ENCODE results near the gene CDH4.

The CDH4 gene

GRCh38 chr20:61643656-61644377 is 391.8 kb downstream of the CDH4 start:
- Histone ChIP-seq H2AK5ac (ENCODE audit: low read length) (no peak overlapping the region), H3K27ac (ENCODE audit: low read depth, low read length) (no peak overlapping the region), H2BK12ac (ENCODE audit: low read length) (no peak overlapping the region), H2BK120ac (ENCODE audit: insufficient read depth, low read length, poor library complexity) (no peak overlapping the region), H3K4me2 (ENCODE audit: low read length) (no peak overlapping the region), H3K79me2 (ENCODE audit: control insufficient read depth, insufficient read depth, low read length, poor library complexity) (no peaks in the 10 kb centered on the region), H2BK5ac (ENCODE audit: low read depth, low read length, poor library complexity) (no peak overlapping the region), H3K27me3 (ENCODE audit: insufficient read depth, low read length) (no peaks in the 10 kb centered on the region), H4K91ac (ENCODE audit: low read depth, low read length) (no peak overlapping the region), H3K36me3 (ENCODE audit: control insufficient read depth in 1 of 2, insufficient read depth in 2 of 2, low read length in 2 of 2) (no peaks in the 10 kb centered on the region), H3K9me3 (ENCODE audit: insufficient read depth, low read depth, low read length) (peaks cover 11% of the 10 kb centered on the region), H3K79me1 (ENCODE audit: low read length) (no peaks in the 10 kb centered on the region), H4K8ac (ENCODE audit: low read depth, low read length) (no peak overlapping the region), H3K4ac (ENCODE audit: low read depth, low read length) (no peak overlapping the region), H3K23ac (ENCODE audit: low read length) (no peak overlapping the region), H4K12ac (ENCODE audit: low read depth, low read length) (no peak overlapping the region), H3K4me1 (ENCODE audit: control insufficient read depth in 1 of 2, insufficient read depth in 2 of 2, low read length in 2 of 2) (no peaks in the 10 kb centered on the region), H3K14ac (ENCODE audit: low read length) (no peak overlapping the region), H3K9ac (ENCODE audit: low read length) (no peak overlapping the region), H2AFZ (ENCODE audit: insufficient read depth, low read length, poor library complexity) (no peak overlapping the region), H3K4me3 (ENCODE audit: low read depth, low read length) (no peak overlapping the region), H3K18ac (ENCODE audit: low read length) (no peak overlapping the region)
- no CpG with 5 or more reads among the region's 12 CpGs for WGBS (ENCODE audit: extremely low coverage, insufficient coverage, insufficient read length)
- DNase-seq, result no peak

- Histone ChIP-seq H3K27me3 (ENCODE audit: insufficient read depth, low read length) (no peaks in the 10 kb centered on the region), H3K27ac (ENCODE audit: low read depth, low read length) (no peak overlapping the region), H3K36me3 (ENCODE audit: control insufficient read depth in 1 of 2, insufficient read depth in 2 of 2, low read length in 2 of 2) (no peaks in the 10 kb centered on the region), H4K12ac (ENCODE audit: low read depth, low read length) (no peak overlapping the region), H3K4me3 (ENCODE audit: low read depth, low read length) (no peak overlapping the region), H3K4me1 (ENCODE audit: control insufficient read depth in 1 of 2, insufficient read depth in 2 of 2, low read length in 2 of 2) (no peaks in the 10 kb centered on the region), H3K18ac (ENCODE audit: low read length) (no peak overlapping the region), H3K23ac (ENCODE audit: low read length) (no peak overlapping the region), H3K79me1 (ENCODE audit: low read length) (no peaks in the 10 kb centered on the region), H3K9me3 (ENCODE audit: insufficient read depth, low read depth, low read length) (peaks cover 10% of the 10 kb centered on the region), H3K4ac (ENCODE audit: low read depth, low read length) (no peak overlapping the region), H4K91ac (ENCODE audit: low read depth, low read length) (no peak overlapping the region), H3K14ac (ENCODE audit: low read length) (no peak overlapping the region), H2BK120ac (ENCODE audit: insufficient read depth, low read length, poor library complexity) (no peak overlapping the region), H2AK5ac (ENCODE audit: low read length) (no peak overlapping the region), H4K8ac (ENCODE audit: low read depth, low read length) (no peak overlapping the region), H2AFZ (ENCODE audit: insufficient read depth, low read length, poor library complexity) (no peak overlapping the region), H3K79me2 (ENCODE audit: control insufficient read depth, insufficient read depth, low read length, poor library complexity) (no peaks in the 10 kb centered on the region), H2BK5ac (ENCODE audit: low read depth, low read length, poor library complexity) (no peak overlapping the region), H3K9ac (ENCODE audit: low read length) (no peak overlapping the region), H2BK12ac (ENCODE audit: low read length) (no peak overlapping the region), H3K4me2 (ENCODE audit: low read length) (no peak overlapping the region)
- DNase-seq, result no peak
- no CpG with 5 or more reads among the region's 25 CpGs for WGBS (ENCODE audit: extremely low coverage, insufficient coverage, insufficient read length)
Measured at GRCh38 chr20:61644378-61645076, 392.5 kb downstream of the CDH4 start.

- no peaks in the 10 kb centered on the region for H3K79me2 ChIP-seq (ENCODE audit: control insufficient read depth, insufficient read depth, low read length, poor library complexity)
- no peak overlapping the region for H2AFZ ChIP-seq (ENCODE audit: insufficient read depth, low read length, poor library complexity)
- H3K9ac ChIP-seq (ENCODE audit: low read length), result no peak overlapping the region
- no peak overlapping the region for H2BK12ac ChIP-seq (ENCODE audit: low read length)
- H3K9me3 ChIP-seq (ENCODE audit: insufficient read depth, low read depth, low read length), result peaks cover 8% of the 10 kb centered on the region
- H3K4me2 ChIP-seq (ENCODE audit: low read length), result no peak overlapping the region
- no peak overlapping the region for H2BK120ac ChIP-seq (ENCODE audit: insufficient read depth, low read length, poor library complexity)
- no peak overlapping the region for H4K8ac ChIP-seq (ENCODE audit: low read depth, low read length)
- H3K27ac ChIP-seq (ENCODE audit: low read depth, low read length), result no peak overlapping the region
- H2BK5ac ChIP-seq (ENCODE audit: low read depth, low read length, poor library complexity), result no peak overlapping the region
- H3K4me3 ChIP-seq (ENCODE audit: low read depth, low read length), result no peak overlapping the region
- H3K18ac ChIP-seq (ENCODE audit: low read length), result no peak overlapping the region
- no peaks in the 10 kb centered on the region for H3K79me1 ChIP-seq (ENCODE audit: low read length)
- no peak overlapping the region for H3K23ac ChIP-seq (ENCODE audit: low read length)
- no peaks in the 10 kb centered on the region for H3K4me1 ChIP-seq (ENCODE audit: control insufficient read depth in 1 of 2, insufficient read depth in 2 of 2, low read length in 2 of 2)
- DNase-seq, result no peak
- no peak overlapping the region for H4K91ac ChIP-seq (ENCODE audit: low read depth, low read length)
- WGBS (ENCODE audit: extremely low coverage, insufficient coverage, insufficient read length), result no CpG with 5 or more reads among the region's 1 CpG
- no peak overlapping the region for H4K12ac ChIP-seq (ENCODE audit: low read depth, low read length)
- H3K36me3 ChIP-seq (ENCODE audit: control insufficient read depth in 1 of 2, insufficient read depth in 2 of 2, low read length in 2 of 2), result no peaks in the 10 kb centered on the region
- H2AK5ac ChIP-seq (ENCODE audit: low read length), result no peak overlapping the region
- no peaks in the 10 kb centered on the region for H3K27me3 ChIP-seq (ENCODE audit: insufficient read depth, low read length)
- H3K4ac ChIP-seq (ENCODE audit: low read depth, low read length), result no peak overlapping the region
- H3K14ac ChIP-seq (ENCODE audit: low read length), result no peak overlapping the region
Measured at GRCh38 chr20:61645732-61646131, 393.7 kb downstream of the CDH4 start.

- Histone ChIP-seq H3K79me2 (ENCODE audit: control insufficient read depth, insufficient read depth, low read length, poor library complexity) (no peaks in the 10 kb centered on the region), H3K4me1 (ENCODE audit: control insufficient read depth in 1 of 2, insufficient read depth in 2 of 2, low read length in 2 of 2) (no peaks in the 10 kb centered on the region), H2AFZ (ENCODE audit: insufficient read depth, low read length, poor library complexity) (no peak overlapping the region), H3K79me1 (ENCODE audit: low read length) (no peaks in the 10 kb centered on the region), H3K9me3 (ENCODE audit: insufficient read depth, low read depth, low read length) (peaks cover 8% of the 10 kb centered on the region), H3K4me2 (ENCODE audit: low read length) (no peak overlapping the region), H3K4ac (ENCODE audit: low read depth, low read length) (no peak overlapping the region), H4K8ac (ENCODE audit: low read depth, low read length) (no peak overlapping the region), H2AK5ac (ENCODE audit: low read length) (no peak overlapping the region), H3K9ac (ENCODE audit: low read length) (no peak overlapping the region), H3K18ac (ENCODE audit: low read length) (no peak overlapping the region), H3K23ac (ENCODE audit: low read length) (no peak overlapping the region), H3K4me3 (ENCODE audit: low read depth, low read length) (no peak overlapping the region), H2BK12ac (ENCODE audit: low read length) (no peak overlapping the region), H4K91ac (ENCODE audit: low read depth, low read length) (no peak overlapping the region), H3K36me3 (ENCODE audit: control insufficient read depth in 1 of 2, insufficient read depth in 2 of 2, low read length in 2 of 2) (no peaks in the 10 kb centered on the region), H3K14ac (ENCODE audit: low read length) (no peak overlapping the region), H2BK120ac (ENCODE audit: insufficient read depth, low read length, poor library complexity) (no peak overlapping the region), H2BK5ac (ENCODE audit: low read depth, low read length, poor library complexity) (no peak overlapping the region), H4K12ac (ENCODE audit: low read depth, low read length) (no peak overlapping the region), H3K27me3 (ENCODE audit: insufficient read depth, low read length) (no peaks in the 10 kb centered on the region), H3K27ac (ENCODE audit: low read depth, low read length) (no peak overlapping the region)
- DNase-seq, result no peak
- WGBS (ENCODE audit: extremely low coverage, insufficient coverage, insufficient read length), result no CpG with 5 or more reads among the region's 8 CpGs
Measured at GRCh38 chr20:61646453-61646852, 394.4 kb downstream of the CDH4 start.
